ENCODE results near the gene OGFOD1.

- TF ChIP-seq CTCF (IDR thresholded peaks at IDR 0.05) = no peak
- TF ChIP-seq ZFX (IDR thresholded peaks at IDR 0.05; ENCODE audit: borderline replicate concordance) = no peak
Measured at GRCh38 chr16:56493815-56494214, 42.5 kb downstream of the OGFOD1 start.

Measured in 22Rv1 (cell line).